ENCODE data around the gene ANO2.

DNA sequence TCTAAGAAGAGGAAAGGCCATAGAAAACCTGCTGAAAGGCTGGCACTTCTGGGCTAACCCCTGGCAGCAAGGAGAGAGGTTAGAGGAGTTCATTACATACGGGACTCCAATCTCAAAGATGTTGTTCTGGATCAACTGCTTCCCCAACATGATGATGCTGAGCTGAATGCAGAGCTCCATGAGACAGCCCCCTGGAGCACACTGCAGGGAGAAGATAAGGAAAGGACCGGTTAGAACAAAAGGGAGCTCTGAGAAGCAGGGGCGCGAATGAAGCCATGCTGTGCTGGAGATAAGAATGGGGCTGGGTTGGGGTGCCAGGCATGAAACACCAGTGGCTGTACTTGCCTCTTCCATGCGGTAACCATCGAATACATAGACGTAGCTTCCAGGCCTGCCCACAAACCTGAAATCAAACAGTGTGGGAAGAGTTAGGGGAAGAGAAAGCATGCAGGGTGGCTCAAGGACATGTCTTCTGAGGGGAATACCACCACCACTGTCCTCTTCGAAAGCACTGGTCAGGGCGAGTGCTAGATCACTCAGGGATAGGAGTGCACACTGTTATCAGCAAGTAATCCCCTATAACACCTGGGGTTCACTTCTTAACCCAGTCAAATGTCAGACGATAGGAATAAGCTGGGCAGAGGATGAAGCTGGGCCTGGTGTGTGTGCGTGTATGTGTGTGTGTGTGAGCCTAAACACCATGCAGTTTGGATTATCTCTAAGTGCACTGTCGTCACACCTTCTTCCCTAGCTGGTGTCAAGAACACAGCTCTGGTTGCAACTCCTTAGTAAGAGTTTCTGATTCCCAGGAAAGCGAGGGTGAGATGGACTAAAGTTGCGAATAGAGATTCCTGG lies 332.3 kb downstream of the ANO2 start:
- TF ChIP-seq, protein P1, sequence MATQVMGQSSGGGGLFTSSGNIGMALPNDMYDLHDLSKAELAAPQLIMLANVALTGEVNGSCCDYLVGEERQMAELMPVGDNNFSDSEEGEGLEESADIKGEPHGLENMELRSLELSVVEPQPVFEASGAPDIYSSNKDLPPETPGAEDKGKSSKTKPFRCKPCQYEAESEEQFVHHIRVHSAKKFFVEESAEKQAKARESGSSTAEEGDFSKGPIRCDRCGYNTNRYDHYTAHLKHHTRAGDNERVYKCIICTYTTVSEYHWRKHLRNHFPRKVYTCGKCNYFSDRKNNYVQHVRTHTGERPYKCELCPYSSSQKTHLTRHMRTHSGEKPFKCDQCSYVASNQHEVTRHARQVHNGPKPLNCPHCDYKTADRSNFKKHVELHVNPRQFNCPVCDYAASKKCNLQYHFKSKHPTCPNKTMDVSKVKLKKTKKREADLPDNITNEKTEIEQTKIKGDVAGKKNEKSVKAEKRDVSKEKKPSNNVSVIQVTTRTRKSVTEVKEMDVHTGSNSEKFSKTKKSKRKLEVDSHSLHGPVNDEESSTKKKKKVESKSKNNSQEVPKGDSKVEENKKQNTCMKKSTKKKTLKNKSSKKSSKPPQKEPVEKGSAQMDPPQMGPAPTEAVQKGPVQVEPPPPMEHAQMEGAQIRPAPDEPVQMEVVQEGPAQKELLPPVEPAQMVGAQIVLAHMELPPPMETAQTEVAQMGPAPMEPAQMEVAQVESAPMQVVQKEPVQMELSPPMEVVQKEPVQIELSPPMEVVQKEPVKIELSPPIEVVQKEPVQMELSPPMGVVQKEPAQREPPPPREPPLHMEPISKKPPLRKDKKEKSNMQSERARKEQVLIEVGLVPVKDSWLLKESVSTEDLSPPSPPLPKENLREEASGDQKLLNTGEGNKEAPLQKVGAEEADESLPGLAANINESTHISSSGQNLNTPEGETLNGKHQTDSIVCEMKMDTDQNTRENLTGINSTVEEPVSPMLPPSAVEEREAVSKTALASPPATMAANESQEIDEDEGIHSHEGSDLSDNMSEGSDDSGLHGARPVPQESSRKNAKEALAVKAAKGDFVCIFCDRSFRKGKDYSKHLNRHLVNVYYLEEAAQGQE (IDR thresholded peaks at IDR 0.05): no peak
- TF ChIP-seq, protein P2, sequence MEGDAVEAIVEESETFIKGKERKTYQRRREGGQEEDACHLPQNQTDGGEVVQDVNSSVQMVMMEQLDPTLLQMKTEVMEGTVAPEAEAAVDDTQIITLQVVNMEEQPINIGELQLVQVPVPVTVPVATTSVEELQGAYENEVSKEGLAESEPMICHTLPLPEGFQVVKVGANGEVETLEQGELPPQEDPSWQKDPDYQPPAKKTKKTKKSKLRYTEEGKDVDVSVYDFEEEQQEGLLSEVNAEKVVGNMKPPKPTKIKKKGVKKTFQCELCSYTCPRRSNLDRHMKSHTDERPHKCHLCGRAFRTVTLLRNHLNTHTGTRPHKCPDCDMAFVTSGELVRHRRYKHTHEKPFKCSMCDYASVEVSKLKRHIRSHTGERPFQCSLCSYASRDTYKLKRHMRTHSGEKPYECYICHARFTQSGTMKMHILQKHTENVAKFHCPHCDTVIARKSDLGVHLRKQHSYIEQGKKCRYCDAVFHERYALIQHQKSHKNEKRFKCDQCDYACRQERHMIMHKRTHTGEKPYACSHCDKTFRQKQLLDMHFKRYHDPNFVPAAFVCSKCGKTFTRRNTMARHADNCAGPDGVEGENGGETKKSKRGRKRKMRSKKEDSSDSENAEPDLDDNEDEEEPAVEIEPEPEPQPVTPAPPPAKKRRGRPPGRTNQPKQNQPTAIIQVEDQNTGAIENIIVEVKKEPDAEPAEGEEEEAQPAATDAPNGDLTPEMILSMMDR (IDR thresholded peaks at IDR 0.05; ENCODE audit: low read depth, low read length, missing input control): no peak

All from liver (tissue), 2 donors.